IPS-18a (cell line): Measurements from ENCODE around the gene FTO.
A peak's percentile ranks its signal among the peaks of the same experiment; 100 is the strongest.
"Not testable (repeated sequence)": the region's sequence is repeated elsewhere in the genome, so short reads cannot be mapped to it uniquely, and the experiment has no call there.

ENCODE experiments used
- H3K27ac ChIP-seq: one replicate; pipeline ENCODE4 v1.5.1; 2013; ENCODE audit warnings: low read length
- H3K27me3 ChIP-seq: one replicate; pipeline ENCODE4 v1.6.1; 2013; ENCODE audit warnings: mild to moderate bottlenecking, low read length; ENCODE audit not compliant: control insufficient read depth, insufficient read depth
- H3K36me3 ChIP-seq: one replicate; pipeline ENCODE4 v1.6.1; 2013; ENCODE audit warnings: low read depth, low read length; ENCODE audit not compliant: control insufficient read depth
- H3K4me1 ChIP-seq: one replicate; pipeline ENCODE4 v1.6.1; 2013; ENCODE audit warnings: low read depth, low read length; ENCODE audit not compliant: control insufficient read depth
- H3K4me3 ChIP-seq: one replicate; pipeline ENCODE4 v1.5.1; 2013; ENCODE audit warnings: low read length
- H3K9ac ChIP-seq: one replicate; pipeline ENCODE4 v1.6.1; 2013; ENCODE audit warnings: mild to moderate bottlenecking, low read length, moderate library complexity
- H3K9me3 ChIP-seq: one replicate; pipeline ENCODE4 v1.6.1; 2013; ENCODE audit warnings: low read depth, low read length; ENCODE audit not compliant: control insufficient read depth

Gene FTO

GRCh38 chr16:54178478-54178976, 474.6 kb downstream of the FTO start:
- Histone ChIP-seq H3K4me1 (peaks cover 23% of the 10 kb centered on the region), H3K27ac (no peak overlapping the region), H3K4me3 (no peak overlapping the region), H3K9ac (no peak overlapping the region), H3K9me3 (no peaks in the 10 kb centered on the region), H3K36me3 (no peaks in the 10 kb centered on the region), H3K27me3 (peaks cover 4% of the 10 kb centered on the region)

DNA sequence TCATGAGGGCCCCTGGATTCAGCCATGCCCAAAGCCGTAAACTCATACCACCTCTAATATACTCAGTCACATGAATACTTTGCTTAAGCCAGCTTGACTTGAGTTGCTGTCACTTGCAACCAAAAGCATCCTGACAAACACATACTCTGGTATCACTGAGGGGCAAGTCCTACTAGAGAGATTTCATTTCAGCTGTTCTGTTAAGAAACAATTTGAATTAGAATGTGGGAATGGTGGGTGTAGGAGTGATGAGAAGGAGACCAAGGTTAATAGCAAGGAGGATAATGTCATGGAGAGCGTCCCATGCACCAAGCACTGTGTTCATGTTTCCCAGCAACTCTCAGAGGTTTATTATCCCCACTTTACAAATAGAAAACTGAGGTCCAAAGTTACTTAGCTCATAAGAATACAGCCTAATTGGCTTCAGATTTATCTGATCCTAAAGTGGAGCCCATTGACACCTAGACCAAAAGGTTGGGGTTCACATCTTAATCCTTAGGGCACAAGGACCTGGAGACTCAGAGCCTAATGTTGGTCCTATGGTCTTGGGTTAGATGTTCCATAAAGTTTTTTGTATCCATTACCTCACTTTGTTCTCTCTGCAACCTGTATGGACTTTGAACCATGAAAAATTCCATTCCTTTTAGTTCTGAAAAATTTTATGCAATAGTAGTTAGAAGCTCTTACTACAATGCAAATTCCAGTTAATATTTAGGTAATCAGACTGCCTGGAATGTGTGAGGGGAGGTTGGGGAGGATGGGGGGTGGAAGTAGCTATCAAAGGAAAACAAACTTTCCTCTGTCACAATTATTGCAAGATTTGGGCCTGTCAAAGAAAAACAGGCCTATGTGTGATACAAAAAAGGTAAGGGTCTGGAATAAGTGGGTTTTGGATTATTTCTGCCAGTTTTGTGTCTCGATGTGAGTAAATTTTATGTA, 476.7 kb downstream of the FTO start:
- Histone ChIP-seq H3K4me3 (no peak overlapping the region), H3K9ac (no peak overlapping the region), H3K27ac (no peak overlapping the region), H3K9me3 (no peaks in the 10 kb centered on the region), H3K27me3 (peaks cover 4% of the 10 kb centered on the region), H3K4me1 (peaks cover 10% of the 10 kb centered on the region), H3K36me3 (no peaks in the 10 kb centered on the region)

- not testable (repeated sequence) for H3K36me3 ChIP-seq, H3K4me1 ChIP-seq, H3K9ac ChIP-seq, H3K27me3 ChIP-seq, H3K4me3 ChIP-seq, H3K9me3 ChIP-seq, H3K27ac ChIP-seq
These were observed 477.9 kb downstream of the FTO start for GRCh38 chr16:54181683-54182329.

- Histone ChIP-seq H3K4me3 (no peak overlapping the region), H3K9me3 (no peaks in the 10 kb centered on the region), H3K36me3 (no peaks in the 10 kb centered on the region), H3K9ac (no peak overlapping the region), H3K27ac (no peak overlapping the region), H3K27me3 (no peaks in the 10 kb centered on the region), H3K4me1 (no peaks in the 10 kb centered on the region)
These were observed 481.1 kb downstream of the FTO start for GRCh38 chr16:54185045-54185444.

DNA sequence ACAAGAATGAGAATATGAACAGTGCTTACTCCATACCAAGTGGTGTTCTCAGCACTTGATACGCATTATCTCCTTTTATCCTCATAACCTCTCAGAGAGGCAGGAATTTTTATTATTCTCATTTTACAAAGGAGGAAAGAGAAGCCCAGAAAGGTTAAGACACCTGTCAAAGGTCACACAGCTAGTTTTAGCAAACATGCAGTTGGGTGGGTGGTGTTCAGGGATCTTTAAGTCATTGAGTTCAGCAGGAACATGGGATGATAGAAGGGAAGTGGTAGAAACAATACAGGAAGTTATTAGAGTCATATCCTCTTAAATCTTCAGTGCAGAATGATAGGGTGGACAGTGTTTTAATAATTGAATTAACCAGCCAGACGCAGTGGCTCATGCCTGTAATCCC, 487.2 kb downstream of the FTO start:
- Histone ChIP-seq H3K4me1 (peaks cover 4% of the 10 kb centered on the region), H3K27me3 (no peaks in the 10 kb centered on the region), H3K27ac (no peak overlapping the region), H3K4me3 (no peak overlapping the region), H3K9ac (no peak overlapping the region), H3K36me3 (no peaks in the 10 kb centered on the region), H3K9me3 (no peaks in the 10 kb centered on the region)

DNA sequence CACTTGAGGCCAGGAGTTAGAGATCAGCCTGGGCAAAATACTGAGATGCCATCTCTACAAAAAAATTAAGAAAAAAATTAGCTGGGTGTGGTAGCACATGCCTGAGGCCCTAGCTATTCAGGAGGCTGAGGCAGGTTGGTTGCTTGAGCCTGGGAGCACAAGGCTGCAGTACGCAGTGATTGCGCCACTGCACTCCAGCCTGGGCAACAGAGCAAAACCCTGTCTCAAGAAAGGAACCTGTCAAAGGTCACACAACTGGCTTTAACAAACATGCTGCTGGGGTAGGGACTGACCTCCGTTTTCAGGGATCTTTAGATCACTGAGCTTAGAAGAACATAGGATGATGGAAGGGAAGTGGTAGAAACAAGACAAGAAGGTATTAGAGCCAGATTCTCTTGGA, 487.6 kb downstream of the FTO start:
- Histone ChIP-seq H3K27ac (no peak overlapping the region), H3K4me3 (no peak overlapping the region), H3K36me3 (no peaks in the 10 kb centered on the region), H3K4me1 (peaks cover 4% of the 10 kb centered on the region), H3K9me3 (no peaks in the 10 kb centered on the region), H3K9ac (no peak overlapping the region), H3K27me3 (no peaks in the 10 kb centered on the region)

DNA sequence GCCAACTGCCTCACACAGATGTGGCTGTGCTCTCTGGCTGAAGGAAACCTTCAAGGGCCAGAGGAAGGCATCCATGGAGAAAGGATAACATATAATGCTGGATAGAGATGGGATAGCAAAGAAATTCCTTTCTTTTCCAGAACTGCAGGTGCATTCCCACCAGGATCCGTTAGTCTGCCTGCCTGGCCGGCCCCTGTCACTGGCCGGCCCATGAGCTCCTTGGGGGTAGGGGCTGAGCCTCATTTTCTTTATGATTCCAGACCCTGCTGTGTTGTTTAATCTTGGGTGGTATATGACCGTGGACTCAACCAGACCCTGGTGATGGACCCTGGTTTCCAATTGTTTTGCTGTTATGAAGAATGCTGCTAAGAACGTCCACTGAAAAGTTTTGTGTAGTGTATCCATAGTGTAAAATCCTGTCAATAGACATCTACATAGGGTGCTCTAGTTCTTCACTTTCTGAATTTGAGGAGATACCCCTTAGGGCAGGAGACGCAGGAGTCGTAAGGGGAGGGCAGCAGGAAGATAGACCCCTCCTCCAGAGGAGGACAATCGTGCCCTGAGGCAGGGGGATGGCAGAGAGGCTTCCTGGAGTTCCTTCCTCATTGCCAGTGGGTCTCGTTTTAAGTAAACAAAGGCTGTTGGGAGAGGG, 489.2 kb downstream of the FTO start:
- no peak overlapping the region for H3K27ac ChIP-seq
- no peaks in the 10 kb centered on the region for H3K27me3 ChIP-seq
- no peaks in the 10 kb centered on the region for H3K36me3 ChIP-seq
- no peak overlapping the region for H3K9ac ChIP-seq
- peak overlapping the region; percentile 18 for H3K4me3 ChIP-seq
- H3K9me3 ChIP-seq: no peaks in the 10 kb centered on the region
- H3K4me1 ChIP-seq: peaks cover 4% of the 10 kb centered on the region

DNA sequence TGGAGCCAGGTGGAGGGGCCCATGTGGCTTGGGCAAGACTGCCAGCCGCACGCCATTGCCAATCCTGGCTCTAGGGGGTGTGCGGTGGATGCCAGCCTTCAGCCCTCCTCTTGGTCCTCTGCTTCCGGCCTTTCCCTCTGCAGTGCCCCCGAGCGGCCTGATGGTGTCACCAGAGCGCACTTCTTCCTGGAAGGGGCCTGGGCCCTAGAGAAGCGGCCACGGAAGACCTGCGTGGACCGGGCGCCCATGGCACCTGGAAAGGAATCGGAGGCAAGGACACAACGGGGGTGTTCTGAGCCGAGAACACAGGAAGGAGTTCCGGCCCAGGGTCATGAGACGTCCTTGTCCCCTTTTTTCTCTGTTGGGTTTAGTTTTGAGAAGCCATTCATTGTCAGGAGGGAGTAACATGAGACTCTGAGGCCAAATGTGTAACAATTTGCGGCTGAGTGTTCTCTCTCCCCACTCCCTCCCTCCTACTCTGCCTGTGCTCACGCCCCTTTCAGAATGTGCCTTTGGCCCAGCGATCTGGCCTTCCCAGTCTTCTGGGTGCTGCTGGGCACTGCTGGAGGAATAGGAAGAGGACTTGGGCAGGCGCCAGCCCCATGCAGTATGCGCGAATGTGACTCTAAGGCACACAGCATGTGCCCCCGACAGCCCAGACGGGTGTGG, 489.8 kb downstream of the FTO start:
- Histone ChIP-seq H3K9ac (no peak overlapping the region), H3K4me1 (peaks cover 4% of the 10 kb centered on the region), H3K9me3 (no peaks in the 10 kb centered on the region), H3K4me3 (peak overlapping the region; percentile 18), H3K27ac (no peak overlapping the region), H3K27me3 (no peaks in the 10 kb centered on the region), H3K36me3 (no peaks in the 10 kb centered on the region)

DNA sequence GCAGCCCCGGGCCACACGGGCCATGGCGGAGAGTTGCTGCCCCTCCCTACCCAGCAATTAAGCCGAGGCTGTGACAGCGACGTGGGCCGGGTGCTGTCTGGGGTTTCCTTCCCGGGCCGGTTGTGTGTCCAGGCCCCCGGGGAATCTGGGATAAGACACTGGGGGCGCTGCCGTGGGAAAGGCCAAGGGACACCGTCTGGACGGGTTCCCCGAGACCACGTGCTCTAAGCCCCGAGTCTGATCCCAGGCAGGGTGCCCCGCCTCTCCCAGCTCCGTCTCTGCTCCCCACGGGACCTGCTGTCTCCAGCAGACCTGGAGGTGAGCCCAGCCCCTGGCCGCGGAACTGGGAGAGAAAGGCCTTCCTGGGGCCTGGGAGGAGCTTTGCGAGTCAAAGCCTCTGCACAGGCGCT, 490.4 kb downstream of the FTO start:
- peaks cover 4% of the 10 kb centered on the region for H3K4me1 ChIP-seq
- H3K27ac ChIP-seq: no peak overlapping the region
- no peaks in the 10 kb centered on the region for H3K9me3 ChIP-seq
- H3K36me3 ChIP-seq: no peaks in the 10 kb centered on the region
- H3K27me3 ChIP-seq: no peaks in the 10 kb centered on the region
- H3K4me3 ChIP-seq: peak overlapping the region; percentile 18
- H3K9ac ChIP-seq: no peak overlapping the region

GRCh38 chr16:54197758-54198157, 493.8 kb downstream of the FTO start:
- no peaks in the 10 kb centered on the region for H3K9me3 ChIP-seq
- no peaks in the 10 kb centered on the region for H3K27me3 ChIP-seq
- H3K27ac ChIP-seq: no peak overlapping the region
- H3K36me3 ChIP-seq: no peaks in the 10 kb centered on the region
- peaks cover 4% of the 10 kb centered on the region for H3K4me1 ChIP-seq
- no peak overlapping the region for H3K9ac ChIP-seq
- H3K4me3 ChIP-seq: no peak overlapping the region

- Histone ChIP-seq H3K27me3 (no peaks in the 10 kb centered on the region), H3K36me3 (no peaks in the 10 kb centered on the region), H3K4me3 (no peak overlapping the region), H3K9me3 (no peaks in the 10 kb centered on the region), H3K9ac (no peak overlapping the region), H3K27ac (no peak overlapping the region), H3K4me1 (peaks cover under 1% of the 10 kb centered on the region)
These were observed 495.7 kb downstream of the FTO start for GRCh38 chr16:54199487-54200160.
